ENCODE data around the gene ABI3.

The ABI3 gene

DNA sequence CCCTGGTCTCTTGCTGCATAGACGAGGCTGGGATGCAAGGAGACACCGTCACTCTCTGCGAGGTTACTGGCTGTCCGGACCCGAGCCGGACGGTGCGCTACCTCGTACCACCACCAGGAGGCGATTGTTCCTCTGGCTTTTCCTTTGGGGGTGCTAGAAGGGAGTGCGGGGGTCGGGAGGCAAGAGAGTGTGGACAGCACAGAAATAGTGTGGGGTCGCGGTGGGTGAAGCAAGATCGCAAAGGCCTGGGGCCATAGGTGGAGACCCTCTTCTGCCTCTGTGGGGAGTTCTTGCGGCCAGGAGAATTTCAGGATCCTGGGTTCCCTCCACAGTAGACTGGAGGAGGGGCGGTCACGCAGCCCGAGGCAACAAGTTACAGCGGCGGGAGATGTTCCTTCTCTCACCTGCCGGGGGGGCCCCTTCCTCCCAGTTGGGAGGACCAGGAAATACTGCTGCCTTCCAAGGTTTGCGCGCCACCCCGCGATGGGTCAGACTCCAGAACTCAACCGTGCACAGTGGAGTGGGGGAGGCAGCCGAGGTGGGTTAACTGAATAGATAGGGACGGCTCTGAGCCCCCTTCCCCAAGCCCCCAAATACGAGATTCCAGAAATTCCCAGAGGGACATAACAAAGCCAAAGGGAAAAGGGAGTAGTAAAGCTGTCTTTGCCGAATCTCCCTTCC, 13.2 kb downstream of the ABI3 start:
- FAIRE-seq (peak; percentile 81), DNase-seq (ENCODE audit: extremely low spot score, insufficient read length, low read depth) (no peak)

GRCh38 chr17:49224198-49224996, 13.9 kb downstream of the ABI3 start:
- DNase-seq (ENCODE audit: extremely low spot score, insufficient read length, low read depth) (no peak), FAIRE-seq (no peak)

GRCh38 chr17:49224997-49225337, 14.5 kb downstream of the ABI3 start:
- DNase-seq (ENCODE audit: extremely low spot score, insufficient read length, low read depth) (no peak), FAIRE-seq (no peak)

DNA sequence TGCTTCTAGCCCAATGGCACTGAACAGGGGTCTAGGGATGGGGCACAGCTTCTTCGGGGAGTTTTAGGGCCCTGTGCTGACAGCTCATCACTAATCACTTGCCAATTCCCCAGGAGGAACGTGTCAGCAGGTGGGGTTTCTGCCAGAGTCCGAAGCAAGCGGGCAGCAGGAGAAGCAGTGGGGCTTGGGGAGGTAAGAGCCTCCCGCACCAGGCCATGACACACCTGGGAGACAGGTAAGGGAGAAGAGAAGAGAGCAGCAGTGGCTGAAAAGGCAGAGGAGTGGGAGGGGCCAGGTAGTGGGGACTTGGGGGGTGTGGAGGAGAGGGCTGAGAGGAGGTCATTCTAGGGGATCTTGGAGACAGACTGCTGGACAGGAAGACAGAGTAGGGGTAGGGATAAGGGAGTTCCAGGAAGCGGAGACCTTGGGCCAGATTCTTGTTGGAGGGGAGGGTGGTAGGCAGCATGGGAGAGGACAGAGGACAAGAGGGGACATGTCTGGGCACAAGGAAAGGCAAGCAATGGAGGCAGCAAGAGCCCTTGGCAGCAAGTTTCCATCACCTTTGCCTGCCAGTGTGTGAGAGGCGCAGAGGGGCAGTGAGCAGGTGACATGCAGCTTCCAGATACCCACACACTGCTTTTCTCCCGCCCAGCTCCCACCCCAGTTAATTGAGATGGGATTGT, 15.2 kb downstream of the ABI3 start:
- DNase-seq (ENCODE audit: extremely low spot score, insufficient read length, low read depth) (no peak), FAIRE-seq (no peak)

DNA sequence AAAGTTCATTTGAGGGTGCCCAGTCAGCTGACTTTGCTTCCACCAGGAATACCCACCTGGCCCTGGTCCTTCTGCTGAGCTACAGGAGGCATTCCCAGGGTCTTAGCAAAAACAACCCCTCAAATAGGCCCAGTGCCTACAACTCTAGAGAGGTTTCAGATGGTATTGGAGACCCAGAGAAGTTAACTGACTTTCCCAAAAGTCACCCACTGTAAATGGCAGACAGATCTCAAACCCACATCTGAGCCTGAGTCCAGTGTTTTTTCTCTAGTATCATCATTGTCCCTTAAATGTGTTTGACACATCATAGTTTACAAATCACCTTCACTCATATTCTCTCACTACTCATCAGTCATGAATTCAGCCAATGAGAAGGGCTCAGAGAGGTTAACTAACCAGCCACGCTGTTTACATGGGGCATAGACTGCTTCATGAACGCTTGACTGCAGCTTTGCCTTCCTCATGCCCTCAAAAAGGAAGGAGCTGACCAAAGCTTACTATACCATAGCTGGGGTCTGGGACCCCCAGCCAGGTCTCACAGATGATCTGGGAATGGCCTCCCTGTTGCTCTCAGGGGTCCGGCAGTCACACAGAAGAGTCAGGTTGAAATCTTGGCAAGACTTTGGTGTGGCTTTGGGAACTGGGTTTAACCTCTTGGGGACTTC, 16.4 kb downstream of the ABI3 start:
- FAIRE-seq, result no peak

DNA sequence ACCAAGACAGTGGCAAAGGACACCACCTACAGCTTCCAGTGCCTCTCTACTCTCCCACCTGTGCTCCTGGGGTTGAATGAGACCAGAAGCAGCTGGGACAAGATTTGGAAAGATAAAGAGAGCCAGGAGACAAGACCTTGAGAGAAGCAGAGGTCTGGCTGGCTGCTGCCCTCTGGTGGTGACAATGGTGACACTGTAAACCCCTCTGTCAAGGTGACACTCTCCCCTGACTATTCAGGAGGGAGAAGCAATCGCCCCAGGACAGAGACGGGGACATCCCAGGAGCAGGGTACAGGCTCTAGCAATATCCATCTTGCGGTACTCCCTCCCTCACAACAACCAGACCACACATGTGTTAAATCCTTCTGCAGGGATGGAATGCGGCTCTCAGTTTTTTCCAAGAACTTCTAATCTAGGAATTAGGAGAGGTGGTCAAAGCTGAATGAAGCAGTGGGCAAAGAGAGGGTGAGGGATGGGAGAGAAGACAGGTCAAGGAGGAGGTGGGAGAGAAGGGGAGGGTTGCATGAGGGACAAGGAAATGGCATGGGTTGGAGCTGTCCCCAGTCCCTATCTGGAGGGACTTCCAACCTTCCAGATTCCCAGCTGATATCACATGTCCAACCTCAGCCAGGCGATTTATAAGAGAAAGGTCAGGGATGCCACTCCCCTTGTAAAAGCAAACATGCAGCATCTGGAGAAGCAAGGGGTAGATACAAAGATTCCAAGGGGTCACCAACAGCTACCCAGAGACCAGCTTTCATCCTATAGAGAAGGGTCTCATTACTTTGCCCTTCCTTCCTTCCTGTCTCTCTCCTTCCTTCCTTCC, 17.1 kb downstream of the ABI3 start:
- peak; percentile 62 for DNase-seq (ENCODE audit: extremely low spot score, insufficient read length, low read depth)
- FAIRE-seq, result peak; percentile 84

More for the DNA sequence above, 16.4 kb downstream of the ABI3 start:
- no peak for DNase-seq (ENCODE audit: extremely low spot score, insufficient read length, low read depth)

DNA sequence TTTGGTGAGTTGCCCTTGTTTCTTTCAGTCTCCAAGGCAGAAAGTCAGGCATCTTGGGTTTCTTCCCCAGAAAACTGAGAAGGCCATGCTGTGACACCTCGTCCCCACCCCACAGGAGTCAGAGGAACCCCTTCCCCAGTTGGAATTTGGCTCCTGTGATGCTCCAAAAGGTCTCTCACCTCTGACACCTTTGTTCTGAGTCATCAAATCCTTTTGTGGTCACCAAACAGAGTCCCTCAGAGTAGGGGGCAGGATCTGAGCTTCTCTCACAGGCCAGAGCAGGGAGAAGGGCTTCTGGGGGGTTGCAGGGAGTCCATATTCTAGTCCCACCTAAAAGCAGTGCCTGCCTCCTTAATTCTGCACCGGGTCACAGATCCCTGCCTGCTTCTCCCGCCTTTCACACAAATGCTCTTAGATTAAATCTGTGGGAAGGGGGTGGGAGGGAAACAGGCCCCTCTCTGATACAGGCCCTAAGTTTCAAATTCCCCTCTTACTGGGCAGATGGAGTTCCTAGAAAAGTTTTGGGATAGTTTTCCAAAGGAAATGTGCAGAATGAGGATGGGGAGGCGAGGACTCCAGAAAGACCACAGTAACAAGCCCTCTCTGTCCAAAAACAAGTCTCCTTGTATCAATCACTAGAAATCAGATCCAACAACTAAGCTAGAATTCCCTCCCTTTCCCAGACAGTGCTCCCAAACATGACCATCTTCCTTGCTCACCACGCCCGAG, 18.7 kb downstream of the ABI3 start:
- DNase-seq (ENCODE audit: extremely low spot score, insufficient read length, low read depth) (no peak), FAIRE-seq (no peak)

DNA sequence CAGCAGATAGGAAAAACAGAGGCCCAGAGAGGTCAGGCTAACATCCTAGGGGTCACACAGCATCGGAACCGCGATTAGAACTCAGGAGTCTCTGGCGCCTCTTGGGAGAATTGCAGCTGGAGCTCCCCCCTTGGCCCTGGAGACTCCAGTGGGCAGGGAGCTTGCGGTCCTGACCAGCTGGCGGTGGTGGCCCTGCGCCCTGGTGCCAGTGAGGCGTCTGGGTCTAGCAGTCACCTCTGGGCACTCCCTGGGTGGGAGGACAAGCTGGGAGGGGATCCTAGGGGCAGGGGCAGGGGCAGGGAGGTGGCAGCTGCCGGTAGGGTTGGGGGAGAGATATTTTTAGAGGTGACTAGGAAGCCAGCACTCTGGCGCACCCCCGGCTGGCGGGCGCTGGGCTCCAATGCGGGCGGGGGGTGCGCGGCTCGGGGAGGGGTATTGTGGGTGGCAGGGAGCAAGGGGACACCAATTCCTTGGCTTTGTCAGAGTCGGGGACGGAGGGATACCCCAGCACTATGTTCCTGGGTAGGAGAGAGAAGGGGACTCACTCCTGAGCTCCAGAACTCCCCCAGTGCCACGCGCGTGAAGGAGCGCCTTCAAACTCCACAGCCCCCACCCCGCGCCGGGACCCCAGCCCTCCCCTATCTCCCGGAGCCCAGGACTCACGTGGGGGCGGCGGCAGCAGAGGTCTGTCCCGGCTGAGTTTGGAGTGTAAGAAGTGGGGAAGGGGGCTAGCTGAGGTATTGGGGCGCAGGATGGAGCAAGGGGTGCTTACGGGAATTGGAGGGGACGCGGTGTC, 19.5 kb downstream of the ABI3 start:
- DNase-seq (ENCODE audit: extremely low spot score, insufficient read length, low read depth), result no peak
- no peak for FAIRE-seq

DNA sequence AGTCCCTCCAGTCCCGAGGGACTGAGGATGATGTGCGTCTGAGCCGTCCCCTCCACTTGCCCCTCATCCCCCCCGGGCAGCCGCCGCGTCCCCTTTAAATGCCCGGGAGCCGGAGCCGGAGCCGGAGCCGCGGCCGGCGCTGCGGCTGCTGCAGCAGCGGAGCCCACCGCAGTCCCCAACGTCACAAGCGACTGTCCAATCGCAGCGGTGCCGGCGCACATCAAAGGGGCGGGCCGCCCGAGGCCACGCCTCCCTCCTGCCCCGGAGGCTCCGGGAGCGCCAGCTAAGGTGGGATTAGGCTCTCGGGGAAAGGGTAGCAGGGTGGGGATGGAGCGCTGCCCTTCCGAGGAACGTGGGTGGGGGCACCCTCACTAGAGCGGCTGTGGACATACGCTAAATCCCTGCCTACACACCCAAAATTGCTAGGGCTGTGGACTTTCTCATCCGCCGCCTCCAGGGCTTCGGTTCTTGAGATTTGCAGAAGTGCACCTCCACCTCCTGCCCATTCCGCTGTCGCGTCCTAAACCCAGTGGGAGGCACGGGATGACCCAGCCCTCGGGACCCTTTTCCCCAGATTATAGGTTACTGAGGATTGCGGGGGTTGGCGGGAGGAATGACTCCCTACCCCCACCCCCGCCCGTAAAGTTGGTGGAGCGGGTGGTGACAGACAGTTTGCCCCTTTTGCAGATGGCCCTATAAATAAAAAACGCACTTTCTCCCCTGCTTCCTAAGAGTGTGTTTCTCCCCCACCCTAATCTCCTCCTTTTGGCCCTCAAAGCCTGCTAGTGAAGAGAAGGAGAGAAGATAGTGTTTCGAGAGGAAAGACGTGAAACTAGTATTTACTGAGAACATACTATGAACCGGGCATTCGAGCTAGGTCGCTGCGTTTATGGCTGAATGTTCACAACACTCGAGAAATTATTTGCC, 20.4 kb downstream of the ABI3 start, which contains the start of gene PHOSPHO1:
TSS of gene PHOSPHO1 (minus strand) at position 152 of the 927 bp plus-strand sequence. CDS start 4,096 bp downstream, outside the sequence.
- DNase-seq (ENCODE audit: extremely low spot score, insufficient read length, low read depth), result peak; percentile 88
- peak; percentile 73 for FAIRE-seq

DNA sequence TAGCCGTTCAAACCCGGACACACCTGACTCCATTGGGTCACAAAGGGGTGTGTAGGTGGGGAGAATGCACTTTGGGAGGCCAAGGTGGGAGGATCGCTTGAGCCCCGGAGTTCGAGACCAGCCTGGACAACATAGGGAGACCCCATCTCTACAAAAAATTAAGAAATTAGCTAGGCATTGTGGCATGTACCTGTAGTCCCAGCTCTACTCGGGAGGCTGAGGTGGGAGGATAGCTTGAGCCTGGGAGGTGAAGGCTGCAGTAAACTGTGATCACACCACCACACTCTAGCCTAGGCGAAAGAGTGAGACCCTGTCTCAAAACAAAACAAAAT, 21.0 kb downstream of the ABI3 start:
- no peak for FAIRE-seq

DNA sequence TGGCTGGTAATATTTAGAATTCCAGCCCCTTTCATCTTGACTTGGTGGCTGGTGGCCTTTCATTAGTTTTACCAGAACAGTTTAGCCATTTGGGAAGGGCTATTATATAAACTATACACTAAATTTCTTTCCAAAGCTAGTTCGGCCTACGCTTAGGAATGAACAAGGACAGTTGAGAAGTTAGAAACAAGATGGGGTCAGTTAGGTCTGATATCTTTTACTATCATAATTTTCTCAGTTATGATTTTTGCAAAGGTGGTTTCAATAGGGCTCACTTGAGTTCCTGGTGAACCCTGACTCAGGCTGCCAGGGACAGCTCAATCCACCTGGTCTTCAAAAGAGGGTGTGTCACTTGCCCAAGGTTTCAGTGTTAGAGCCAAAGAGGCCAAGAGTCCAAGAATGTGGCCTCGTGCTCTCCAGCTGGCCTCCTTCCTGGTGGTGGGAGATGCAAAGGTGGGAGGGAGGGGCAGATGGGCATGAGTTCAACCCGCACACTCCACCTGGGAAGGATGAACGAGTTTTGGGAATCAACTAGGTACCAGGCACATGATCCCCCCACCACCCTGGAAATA, 24.1 kb downstream of the ABI3 start:
- DNase-seq (ENCODE audit: extremely low spot score, insufficient read length, low read depth) (no peak), FAIRE-seq (no peak)

More for the DNA sequence above, 21.0 kb downstream of the ABI3 start:
- no peak for DNase-seq (ENCODE audit: extremely low spot score, insufficient read length, low read depth)

DNA sequence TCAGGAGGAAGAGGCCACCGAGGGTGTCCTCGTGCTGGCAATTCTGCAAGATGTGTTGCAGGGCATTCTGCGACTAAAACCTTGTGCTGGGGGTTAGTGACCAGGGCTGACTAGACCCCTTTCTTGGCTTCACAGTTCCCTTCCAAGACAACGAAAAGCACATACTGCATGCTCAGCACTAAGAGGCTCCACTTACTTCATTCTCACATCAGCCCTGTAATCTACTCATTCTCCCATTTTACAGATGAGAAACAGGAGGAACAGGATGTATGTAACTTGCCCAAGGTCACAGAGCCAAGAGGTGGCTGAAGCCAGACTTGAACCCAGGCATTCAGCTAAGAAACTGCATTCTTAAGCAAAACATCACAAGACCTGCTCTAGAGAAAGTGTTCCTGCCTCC, 25.4 kb downstream of the ABI3 start:
- FAIRE-seq, result no peak

GRCh38 chr17:49239963-49240362, 29.5 kb downstream of the ABI3 start:
- DNase-seq (ENCODE audit: extremely low spot score, insufficient read length, low read depth) (no peak), FAIRE-seq (no peak)

More for the DNA sequence above, 25.4 kb downstream of the ABI3 start:
- no peak for DNase-seq (ENCODE audit: extremely low spot score, insufficient read length, low read depth)

DNA sequence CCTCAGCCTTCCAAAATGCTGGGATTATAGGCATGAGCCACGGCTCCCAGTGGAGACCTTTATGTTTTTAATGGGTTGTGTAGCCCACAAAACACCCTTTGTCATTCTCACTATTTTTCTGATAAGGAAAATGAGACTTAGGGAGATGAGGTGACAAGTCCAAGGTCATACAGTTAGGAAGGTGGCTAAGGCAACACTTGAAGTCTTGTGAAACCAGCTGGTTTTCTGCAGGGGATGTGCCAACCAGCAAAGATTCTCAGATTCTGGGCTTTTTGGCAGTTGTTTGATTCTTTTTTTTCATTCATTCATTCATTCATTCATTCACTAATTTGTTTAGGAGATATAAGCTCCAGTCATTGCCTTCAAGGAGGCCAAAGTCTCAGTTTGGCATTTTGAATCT, 30.1 kb downstream of the ABI3 start:
- DNase-seq (ENCODE audit: extremely low spot score, insufficient read length, low read depth) (no peak), FAIRE-seq (no peak)

DNA sequence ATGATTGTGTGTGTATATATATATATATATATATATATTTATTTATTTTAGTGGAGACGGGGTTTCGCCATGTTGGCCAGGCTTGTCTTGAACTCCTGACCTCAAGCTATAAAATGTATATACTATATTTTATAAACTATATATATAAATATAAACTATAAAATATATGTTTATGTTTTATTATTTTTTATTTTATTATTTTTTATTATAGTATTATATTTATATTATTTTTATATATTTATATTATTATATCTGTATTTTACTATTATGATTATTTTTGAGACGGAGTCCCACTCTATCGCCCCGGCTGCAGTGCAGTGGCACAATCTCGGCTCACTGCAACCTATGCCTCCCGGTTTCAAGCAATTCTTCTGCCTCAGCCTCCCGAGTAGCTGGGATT, 30.5 kb downstream of the ABI3 start:
- no peak for FAIRE-seq

GRCh38 chr17:49241692-49242397, 31.3 kb downstream of the ABI3 start:
- no peak for FAIRE-seq
- no peak for DNase-seq (ENCODE audit: extremely low spot score, insufficient read length, low read depth)

More for the DNA sequence above, 30.5 kb downstream of the ABI3 start:
- no peak for DNase-seq (ENCODE audit: extremely low spot score, insufficient read length, low read depth)

Data from GM18507 (cell line).